Measurements from ENCODE around the gene RAB33B. TPM values are rescaled to one million over a fixed set of nuclear protein-coding genes. Genes with fewer than 3 reads are reported as not detected.

The RAB33B gene
- total RNA-seq, 1 experiment from 2014 or later, result 5.9 TPM

- Mint-ChIP-seq H3K4me3 (ENCODE audit: low read depth, unreplicated experiment) (peak overlapping the region; percentile 47), H3K4me1 (ENCODE audit: low read depth, unreplicated experiment) (peaks cover 51% of the 10 kb centered on the region), H3K9me3 (ENCODE audit: low read depth, unreplicated experiment) (no peaks in the 10 kb centered on the region), H3K27ac (ENCODE audit: unreplicated experiment) (no peak overlapping the region), H3K27me3 (ENCODE audit: unreplicated experiment) (no peaks in the 10 kb centered on the region), H3K36me3 (ENCODE audit: insufficient read depth, unreplicated experiment) (peaks cover 44% of the 10 kb centered on the region)
- TF ChIP-seq CTCF (IDR thresholded peaks at IDR 0.05; ENCODE audit: unreplicated experiment), result no peak
- intact Hi-C loops (cut with micrococcal nuclease; ENCODE audit: unreplicated experiment), result loop anchor here (5.0 kb wide), 1 partner anchor 40 kb away; no protein-coding TSS in a partner anchor
- no TSS peak for BruUV-seq (replicated peaks)
- no peak for DNase-seq
- CTCF ChIA-PET, result interaction anchor here (0.7 kb wide), 1 partner anchor 21 kb away, joined by 3 read pairs; no protein-coding TSS in a partner anchor
These were observed 3.4 kb downstream of the RAB33B start for GRCh38 chr4:139457318-139457717.

DNA sequence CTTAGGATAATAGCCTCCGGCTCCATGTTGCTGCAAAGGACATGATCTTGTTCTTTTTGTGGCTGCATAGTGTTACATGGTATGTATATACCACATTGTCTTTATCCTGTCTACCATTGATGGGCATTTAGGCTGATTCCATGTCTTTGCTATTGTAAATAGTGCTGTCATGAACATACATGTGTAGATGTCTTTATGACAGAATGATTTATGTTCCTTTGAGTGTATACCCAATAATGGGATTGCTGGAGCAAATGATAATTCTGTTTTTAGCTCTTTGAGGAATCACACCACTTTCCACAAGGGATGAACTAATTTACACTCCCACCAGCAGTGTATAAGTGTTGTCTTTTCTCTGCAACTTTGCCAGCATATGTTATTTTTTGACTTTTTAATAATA lies 4.6 kb downstream of the RAB33B start:
- no peak overlapping the region for H3K27ac Mint-ChIP-seq (ENCODE audit: unreplicated experiment)
- no peak for DNase-seq
- intact Hi-C loops (cut with micrococcal nuclease; ENCODE audit: unreplicated experiment), result loop anchor here (5.0 kb wide), 1 partner anchor 39 kb away; no protein-coding TSS in a partner anchor
- peak overlapping the region; percentile 47 for H3K4me3 Mint-ChIP-seq (ENCODE audit: low read depth, unreplicated experiment)
- no peaks in the 10 kb centered on the region for H3K9me3 Mint-ChIP-seq (ENCODE audit: low read depth, unreplicated experiment)
- CTCF ChIA-PET, result no interaction called here
- no peak for TF ChIP-seq CTCF (IDR thresholded peaks at IDR 0.05; ENCODE audit: unreplicated experiment)
- peaks cover 33% of the 10 kb centered on the region for H3K36me3 Mint-ChIP-seq (ENCODE audit: insufficient read depth, unreplicated experiment)
- H3K4me1 Mint-ChIP-seq (ENCODE audit: low read depth, unreplicated experiment), result peaks cover 51% of the 10 kb centered on the region
- no TSS peak for BruUV-seq (replicated peaks)
- H3K27me3 Mint-ChIP-seq (ENCODE audit: unreplicated experiment), result no peaks in the 10 kb centered on the region

DNA sequence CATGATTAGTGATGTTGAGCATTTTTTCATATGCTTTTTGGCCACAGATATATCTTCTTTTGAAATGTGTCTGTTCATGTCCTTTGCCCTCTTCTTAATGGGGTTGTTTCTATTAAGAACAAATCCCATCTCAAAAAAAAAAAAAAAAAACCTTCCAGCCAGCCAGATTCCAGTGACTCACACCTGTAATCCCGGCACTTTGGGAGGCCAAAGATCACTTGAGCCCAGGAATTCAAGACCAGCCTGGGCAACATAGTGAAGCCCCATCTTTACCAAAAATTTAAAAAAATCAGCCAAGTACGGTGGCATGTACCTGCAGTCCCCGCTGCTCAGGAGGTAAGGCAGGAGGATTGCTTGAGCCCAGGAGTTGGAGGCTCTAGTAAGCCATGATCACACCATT lies 5.1 kb downstream of the RAB33B start:
- H3K36me3 Mint-ChIP-seq (ENCODE audit: insufficient read depth, unreplicated experiment), result peaks cover 28% of the 10 kb centered on the region
- no TSS peak for BruUV-seq (replicated peaks)

GRCh38 chr4:139460565-139460964 lies 6.6 kb downstream of the RAB33B start:
- no TSS peak for BruUV-seq (replicated peaks)
- Mint-ChIP-seq H3K4me3 (ENCODE audit: low read depth, unreplicated experiment) (no peak overlapping the region), H3K4me1 (ENCODE audit: low read depth, unreplicated experiment) (peaks cover 46% of the 10 kb centered on the region), H3K36me3 (ENCODE audit: insufficient read depth, unreplicated experiment) (peaks cover 13% of the 10 kb centered on the region), H3K27me3 (ENCODE audit: unreplicated experiment) (no peaks in the 10 kb centered on the region), H3K27ac (ENCODE audit: unreplicated experiment) (no peak overlapping the region), H3K9me3 (ENCODE audit: low read depth, unreplicated experiment) (no peaks in the 10 kb centered on the region)
- DNase-seq, result no peak
- intact Hi-C loops (cut with micrococcal nuclease; ENCODE audit: unreplicated experiment), result no loop called here
- no peak for TF ChIP-seq CTCF (IDR thresholded peaks at IDR 0.05; ENCODE audit: unreplicated experiment)
- CTCF ChIA-PET, result no interaction called here

More for the DNA sequence above, 5.1 kb downstream of the RAB33B start:
- no peak overlapping the region for H3K27ac Mint-ChIP-seq (ENCODE audit: unreplicated experiment)
- CTCF ChIA-PET, result no interaction called here
- H3K4me1 Mint-ChIP-seq (ENCODE audit: low read depth, unreplicated experiment), result peaks cover 51% of the 10 kb centered on the region
- intact Hi-C loops (cut with micrococcal nuclease; ENCODE audit: unreplicated experiment), result loop anchor here (5.0 kb wide), 1 partner anchor 38 kb away; no protein-coding TSS in a partner anchor
- H3K9me3 Mint-ChIP-seq (ENCODE audit: low read depth, unreplicated experiment), result no peaks in the 10 kb centered on the region
- DNase-seq, result no peak
- no peak for TF ChIP-seq CTCF (IDR thresholded peaks at IDR 0.05; ENCODE audit: unreplicated experiment)
- H3K27me3 Mint-ChIP-seq (ENCODE audit: unreplicated experiment), result no peaks in the 10 kb centered on the region
- H3K4me3 Mint-ChIP-seq (ENCODE audit: low read depth, unreplicated experiment), result no peak overlapping the region
